Trophoblast cell (in vitro differentiated cells and primary cell): Measurements from ENCODE around the gene SLC7A5.
A peak's percentile ranks its signal among the peaks of the same experiment; 100 is the strongest.

Source experiments
- DNase-seq, 2 donors: peaks; one replicate each; pipeline ENCODE4 v3.0.0-alpha.2; 2016
- H2AFZ ChIP-seq: 2 replicates; pipeline ENCODE4 v1.6.1; 2013; ENCODE audit warnings: low read length, moderate library complexity, mild to moderate bottlenecking; ENCODE audit not compliant: insufficient read depth, poor library complexity
- H2AK5ac ChIP-seq: 2 replicates; pipeline ENCODE4 v1.6.1; 2013; ENCODE audit warnings: mild to moderate bottlenecking, low read length
- H2BK120ac ChIP-seq: 2 replicates; pipeline ENCODE4 v1.6.1; 2013; ENCODE audit warnings: low read length, mild to moderate bottlenecking, moderate library complexity; ENCODE audit not compliant: insufficient read depth, poor library complexity
- H2BK12ac ChIP-seq: 2 replicates; pipeline ENCODE4 v1.6.1; 2013; ENCODE audit warnings: mild to moderate bottlenecking, low read length, moderate library complexity
- H2BK5ac ChIP-seq: 2 replicates; pipeline ENCODE4 v1.6.1; 2013; ENCODE audit warnings: low read length, low read depth, moderate library complexity, mild to moderate bottlenecking; ENCODE audit not compliant: poor library complexity
- H3K14ac ChIP-seq: 2 replicates; pipeline ENCODE4 v1.6.1; 2013; ENCODE audit warnings: mild to moderate bottlenecking, low read length
- H3K18ac ChIP-seq: 2 replicates; pipeline ENCODE4 v1.6.1; 2013; ENCODE audit warnings: mild to moderate bottlenecking, low read length
- H3K23ac ChIP-seq: 2 replicates; pipeline ENCODE4 v1.6.1; 2013; ENCODE audit warnings: low read length
- H3K27ac ChIP-seq: 2 replicates; pipeline ENCODE4 v1.5.1; 2013; ENCODE audit warnings: low read depth, mild to moderate bottlenecking, inconsistent platforms, low read length, moderate library complexity
- H3K27me3 ChIP-seq: 2 replicates; pipeline ENCODE4 v1.6.1; 2013; ENCODE audit warnings: inconsistent platforms, mild to moderate bottlenecking, low read length, moderate library complexity; ENCODE audit not compliant: insufficient read depth
- H3K36me3 ChIP-seq, 2 experiments: 1 replicate in 1 of 2; 2 replicates in 1 of 2; pipeline ENCODE4 v1.6.1; 2013; ENCODE audit warnings: low read length in 2 of 2, mild to moderate bottlenecking in 2 of 2, moderate library complexity in 1 of 2; ENCODE audit not compliant: insufficient read depth in 2 of 2, control insufficient read depth in 1 of 2
- H3K4ac ChIP-seq: 2 replicates; pipeline ENCODE4 v1.6.1; 2013; ENCODE audit warnings: low read depth, mild to moderate bottlenecking, low read length, moderate library complexity
- H3K4me1 ChIP-seq, 2 experiments: 1 replicate in 1 of 2; 2 replicates in 1 of 2; pipeline ENCODE4 v1.6.1; 2013; ENCODE audit warnings: low read length in 2 of 2, mild to moderate bottlenecking in 2 of 2, moderate library complexity in 1 of 2; ENCODE audit not compliant: insufficient read depth in 2 of 2, control insufficient read depth in 1 of 2
- H3K4me2 ChIP-seq: 2 replicates; pipeline ENCODE4 v1.6.1; 2013; ENCODE audit warnings: inconsistent platforms, mild to moderate bottlenecking, low read length, moderate library complexity
- H3K4me3 ChIP-seq: 2 replicates; pipeline ENCODE4 v1.5.1; 2013; ENCODE audit warnings: mild to moderate bottlenecking, low read depth, low read length, inconsistent platforms
- H3K79me1 ChIP-seq: one replicate; pipeline ENCODE4 v1.6.1; 2013; ENCODE audit warnings: low read length
- H3K79me2 ChIP-seq: 2 replicates; pipeline ENCODE4 v1.6.1; 2013; ENCODE audit warnings: low read length, mild to moderate bottlenecking; ENCODE audit not compliant: control insufficient read depth, insufficient read depth, poor library complexity
- H3K9ac ChIP-seq: 2 replicates; pipeline ENCODE4 v1.6.1; 2013; ENCODE audit warnings: mild to moderate bottlenecking, low read length
- H3K9me3 ChIP-seq: 2 replicates; pipeline ENCODE4 v1.6.1; 2013; ENCODE audit warnings: low read depth, mild to moderate bottlenecking, control low read depth, inconsistent platforms, low read length; ENCODE audit not compliant: insufficient read depth
- H4K12ac ChIP-seq: 2 replicates; pipeline ENCODE4 v1.6.1; 2013; ENCODE audit warnings: low read depth, mild to moderate bottlenecking, low read length, moderate library complexity
- H4K8ac ChIP-seq: 2 replicates; pipeline ENCODE4 v1.6.1; 2013; ENCODE audit warnings: low read depth, mild to moderate bottlenecking, low read length, moderate library complexity
- H4K91ac ChIP-seq: one replicate; pipeline ENCODE4 v1.6.1; 2013; ENCODE audit warnings: low read depth, mild to moderate bottlenecking, low read length, moderate library complexity
- WGBS: extraction: QIAGEN DNeasy Blood & Tissue Kit; methylation state at CpG from one replicate; pipeline ENCODE4 v1.1.7; 2013; ENCODE audit warnings: missing lambda C conversion rate; ENCODE audit not compliant: insufficient read length, insufficient coverage; ENCODE audit errors: extremely low coverage; 5-methylcytosine and 5-hydroxymethylcytosine counted together

The SLC7A5 gene

GRCh38 chr16:87849419-87850008, 19.8 kb downstream of the SLC7A5 start:
- 100% methylated on average over 3 of the region's 16 CpGs for WGBS

GRCh38 chr16:87848676-87849345, 20.5 kb downstream of the SLC7A5 start:
- Histone ChIP-seq H3K18ac (peak overlapping the region; percentile 7), H3K4me2 (no peak overlapping the region), H3K4ac (peak overlapping the region; percentile 62), H2BK5ac (no peak overlapping the region), H3K23ac (no peak overlapping the region), H3K79me2 (peaks cover 34% of the 10 kb centered on the region), H3K36me3 (peaks cover 70 to 72% of the 10 kb centered on the region in 2 experiments), H2BK120ac (no peak overlapping the region), H2AK5ac (no peak overlapping the region), H4K91ac (no peak overlapping the region), H3K79me1 (peaks cover 35% of the 10 kb centered on the region), H3K9me3 (peaks cover 3% of the 10 kb centered on the region), H3K27me3 (no peaks in the 10 kb centered on the region), H3K4me1 (peaks cover 38 to 45% of the 10 kb centered on the region in 2 experiments), H3K27ac (no peak overlapping the region), H3K9ac (no peak overlapping the region), H4K8ac (no peak overlapping the region), H2AFZ (no peak overlapping the region), H3K4me3 (no peak overlapping the region), H4K12ac (no peak overlapping the region), H3K14ac (no peak overlapping the region), H2BK12ac (no peak overlapping the region)
- WGBS: no CpG with 5 or more reads among the region's 18 CpGs
- no peak for DNase-seq

More at GRCh38 chr16:87849419-87850008, 19.8 kb downstream of the SLC7A5 start:
- peaks cover 65% of the 10 kb centered on the region in 2 experiments for H3K36me3 ChIP-seq
- H3K4ac ChIP-seq: peak overlapping the region; percentile 49
- no peak overlapping the region for H2AFZ ChIP-seq
- H3K4me1 ChIP-seq: peaks cover 38 to 42% of the 10 kb centered on the region in 2 experiments
- H3K14ac ChIP-seq: no peak overlapping the region
- peaks cover 35% of the 10 kb centered on the region for H3K79me2 ChIP-seq
- H4K91ac ChIP-seq: no peak overlapping the region
- no peak overlapping the region for H2AK5ac ChIP-seq
- no peak overlapping the region for H3K27ac ChIP-seq
- no peak overlapping the region for H4K8ac ChIP-seq
- no peak overlapping the region for H3K4me3 ChIP-seq
- peaks cover 2% of the 10 kb centered on the region for H3K9me3 ChIP-seq
- DNase-seq: no peak
- H2BK12ac ChIP-seq: no peak overlapping the region
- H3K9ac ChIP-seq: no peak overlapping the region
- no peak overlapping the region for H4K12ac ChIP-seq
- no peak overlapping the region for H3K23ac ChIP-seq
- no peak overlapping the region for H2BK120ac ChIP-seq
- H3K4me2 ChIP-seq: no peak overlapping the region
- no peak overlapping the region for H3K18ac ChIP-seq
- no peaks in the 10 kb centered on the region for H3K27me3 ChIP-seq
- H2BK5ac ChIP-seq: no peak overlapping the region
- peaks cover 38% of the 10 kb centered on the region for H3K79me1 ChIP-seq

- Histone ChIP-seq H2BK120ac (no peak overlapping the region), H3K4ac (peak overlapping the region; percentile 62), H3K9me3 (peaks cover 3% of the 10 kb centered on the region), H3K9ac (no peak overlapping the region), H4K8ac (no peak overlapping the region), H2AK5ac (no peak overlapping the region), H2AFZ (no peak overlapping the region), H2BK12ac (no peak overlapping the region), H3K4me1 (peaks cover 36 to 46% of the 10 kb centered on the region in 2 experiments), H3K36me3 (peaks cover 76 to 77% of the 10 kb centered on the region in 2 experiments), H3K4me2 (no peak overlapping the region), H3K18ac (peak overlapping the region; percentile 18), H3K79me2 (peaks cover 34% of the 10 kb centered on the region), H3K4me3 (no peak overlapping the region), H3K79me1 (peaks cover 28% of the 10 kb centered on the region), H3K27ac (no peak overlapping the region), H3K14ac (peak overlapping the region; percentile 8), H2BK5ac (no peak overlapping the region), H4K91ac (no peak overlapping the region), H3K23ac (no peak overlapping the region), H4K12ac (no peak overlapping the region), H3K27me3 (no peaks in the 10 kb centered on the region)
- no peak for DNase-seq
- no CpG with 5 or more reads among the region's 28 CpGs for WGBS
Observed at GRCh38 chr16:87847785-87848675, 21.3 kb downstream of the SLC7A5 start.

- H3K79me1 ChIP-seq: peaks cover 22% of the 10 kb centered on the region
- no peak overlapping the region for H3K14ac ChIP-seq
- no peak overlapping the region for H2AFZ ChIP-seq
- no peak for DNase-seq
- no peak overlapping the region for H2BK120ac ChIP-seq
- peaks cover 30 to 44% of the 10 kb centered on the region in 2 experiments for H3K4me1 ChIP-seq
- no peaks in the 10 kb centered on the region for H3K27me3 ChIP-seq
- no peak overlapping the region for H2AK5ac ChIP-seq
- H2BK5ac ChIP-seq: no peak overlapping the region
- H3K4me2 ChIP-seq: no peak overlapping the region
- H3K4me3 ChIP-seq: no peak overlapping the region
- H3K27ac ChIP-seq: no peak overlapping the region
- H3K23ac ChIP-seq: no peak overlapping the region
- no peak overlapping the region for H2BK12ac ChIP-seq
- H3K79me2 ChIP-seq: peaks cover 29% of the 10 kb centered on the region
- H4K8ac ChIP-seq: no peak overlapping the region
- H4K12ac ChIP-seq: no peak overlapping the region
- no peak overlapping the region for H3K9ac ChIP-seq
- peaks cover 82 to 83% of the 10 kb centered on the region in 2 experiments for H3K36me3 ChIP-seq
- no CpG with 5 or more reads among the region's 8 CpGs for WGBS
- no peak overlapping the region for H4K91ac ChIP-seq
- H3K18ac ChIP-seq: no peak overlapping the region
- H3K4ac ChIP-seq: peak overlapping the region; percentile 35
- peaks cover 3% of the 10 kb centered on the region for H3K9me3 ChIP-seq
Observed at GRCh38 chr16:87847467-87847784, 21.9 kb downstream of the SLC7A5 start.
